ENCODE data around the gene NDUFB8. TPM values are rescaled to one million over a fixed set of nuclear protein-coding genes. Genes with fewer than 3 reads are reported as not detected.

Gene NDUFB8
- total and polyA plus RNA-seq, 4 experiments from 2014 or later = 141 to 613 (median 318) TPM

DNA sequence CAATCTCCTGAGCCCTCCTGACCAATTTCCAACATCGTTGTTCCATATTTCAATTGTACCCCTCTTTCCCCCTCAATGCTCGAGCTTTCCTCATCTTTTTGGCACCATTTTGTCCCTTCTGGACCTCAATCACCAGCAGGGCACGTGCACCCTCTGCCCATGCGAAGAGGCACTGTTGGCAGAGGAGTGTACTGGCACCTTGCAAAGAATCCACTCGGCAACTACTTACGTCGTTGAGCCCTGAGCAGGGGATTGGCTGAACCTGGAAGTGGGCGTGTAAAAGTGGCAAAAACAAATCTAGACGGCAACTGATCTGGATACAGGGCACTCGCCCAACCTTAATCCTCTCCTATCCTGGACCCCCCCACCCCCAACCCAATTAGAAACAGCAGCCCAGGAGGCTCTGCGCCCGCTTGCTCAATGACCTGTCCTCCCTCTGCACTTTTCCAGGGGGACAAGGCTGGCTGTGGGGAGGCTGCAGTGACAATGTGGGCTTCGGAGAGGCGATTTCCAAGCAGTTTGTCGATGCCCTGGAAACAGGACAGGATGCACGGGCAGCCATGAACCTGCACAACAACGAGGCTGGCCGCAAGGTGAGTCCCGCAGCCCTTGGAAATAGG, 48.1 kb downstream of the NDUFB8 start:
- Histone ChIP-seq H3K27ac (ENCODE audit: low read depth, low read length) (no peak overlapping the region), H3K4me3 (ENCODE audit: low read length in 2 of 2) (peak overlapping the region; percentile 49 to 82), H3K9me3 (ENCODE audit: control insufficient read depth in 1 of 2, low read length in 2 of 2) (no peaks in the 10 kb centered on the region), H3K27me3 (ENCODE audit: insufficient read depth, low read length) (peaks cover 18% of the 10 kb centered on the region), H3K36me3 (ENCODE audit: insufficient read depth, low read length) (no peaks in the 10 kb centered on the region), H3K4me1 (ENCODE audit: insufficient read depth, low read length) (peaks cover 12% of the 10 kb centered on the region)
- peaks cover 3 to 19% (median 10%) of the 10 kb centered on the region in 4 donors for H3K4me1 Mint-ChIP-seq
- H3K36me3 Mint-ChIP-seq = peaks cover 7 to 9% of the 10 kb centered on the region in 2 donors
- intact Hi-C loops (cut with micrococcal nuclease) = loop anchor here (1.0 kb wide), 2 partner anchors 27 to 37 kb away; no protein-coding TSS in a partner anchor
- peak overlapping the region in 2 of 7 donors; percentile 42 to 90 for H3K27ac Mint-ChIP-seq
- H3K9me3 Mint-ChIP-seq = no peaks in the 10 kb centered on the region
- peak overlapping the region; percentile 75 to 92 (median 86) for H3K4me3 Mint-ChIP-seq
- DNase-seq = peak; percentile 88 to 95 (median 91)
- ChIA-PET CTCF (ENCODE audit: partially characterized antibody) (interaction anchor here (0.8 to 6.6 kb wide), 20 partner anchors 7 to 198 kb away, joined by 3 to 101 read pairs (median 5); partner anchors contain the start of genes HIF1AN and WNT8B), POLR2A (ENCODE audit: partially characterized antibody) (interaction anchor here (1.1 to 3.0 kb wide), 5 partner anchors 13 to 54 kb away, joined by 4 to 23 read pairs (median 6); partner anchors contain the start of gene HIF1AN)
- H3K27me3 Mint-ChIP-seq = peaks cover 11 to 16% of the 10 kb centered on the region in 2 donors

GRCh38 chr10:100480002-100480401, 49.7 kb downstream of the NDUFB8 start:
- H3K36me3 ChIP-seq (ENCODE audit: insufficient read depth, low read length) = no peaks in the 10 kb centered on the region
- peaks cover 18% of the 10 kb centered on the region for H3K27me3 ChIP-seq (ENCODE audit: insufficient read depth, low read length)
- H3K4me1 ChIP-seq (ENCODE audit: insufficient read depth, low read length) = peaks cover 12% of the 10 kb centered on the region
- intact Hi-C loops (cut with micrococcal nuclease) = no loop called here
- ChIA-PET POLR2A (ENCODE audit: partially characterized antibody) (no interaction called here), CTCF (ENCODE audit: partially characterized antibody) (interaction anchor here (1.2 to 6.6 kb wide), 4 partner anchors 8 to 36 kb away, joined by 4 to 101 read pairs (median 76); no protein-coding TSS in a partner anchor)
- H3K27me3 Mint-ChIP-seq = peaks cover 11 to 16% of the 10 kb centered on the region in 2 donors
- no peak overlapping the region for H3K4me3 ChIP-seq (ENCODE audit: low read length in 2 of 2)
- H3K9me3 Mint-ChIP-seq = no peaks in the 10 kb centered on the region
- H3K27ac Mint-ChIP-seq = no peak overlapping the region
- H3K36me3 Mint-ChIP-seq = no peaks in the 10 kb centered on the region
- H3K4me3 Mint-ChIP-seq = peak overlapping the region in 1 of 8 donors; percentile 17
- H3K4me1 Mint-ChIP-seq = peaks cover 3 to 19% (median 10%) of the 10 kb centered on the region in 4 donors
- no peak for DNase-seq
- H3K27ac ChIP-seq (ENCODE audit: low read depth, low read length) = no peak overlapping the region
- no peaks in the 10 kb centered on the region for H3K9me3 ChIP-seq (ENCODE audit: control insufficient read depth in 1 of 2, low read length in 2 of 2)

DNA sequence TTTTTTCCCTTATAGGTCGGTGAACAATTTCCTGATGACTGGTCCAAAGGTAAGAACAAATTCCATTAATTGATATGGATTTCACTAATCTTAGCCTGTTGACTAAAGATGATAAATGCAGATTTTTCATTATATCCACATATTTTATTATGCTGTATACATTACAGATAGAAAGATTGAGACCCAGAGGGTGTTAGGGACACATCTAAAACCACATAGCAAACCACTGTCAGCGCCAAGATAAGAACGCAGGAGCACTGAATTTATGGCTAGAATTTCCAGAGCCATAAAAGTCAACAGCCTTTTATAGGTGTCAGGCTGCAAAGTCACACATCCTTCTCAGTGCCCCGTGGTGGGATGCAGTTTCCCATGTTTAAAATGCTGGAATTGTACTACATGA, 50.6 kb downstream of the NDUFB8 start:
- CTCF ChIA-PET (ENCODE audit: partially characterized antibody) = interaction anchor here (1.2 kb wide), 1 partner anchor 9 kb away, joined by 4 read pairs; no protein-coding TSS in a partner anchor
- peaks cover 12% of the 10 kb centered on the region for H3K4me1 ChIP-seq (ENCODE audit: insufficient read depth, low read length)
- no peaks in the 10 kb centered on the region for H3K36me3 Mint-ChIP-seq
- H3K4me3 Mint-ChIP-seq = no peak overlapping the region
- peaks cover 18% of the 10 kb centered on the region for H3K27me3 ChIP-seq (ENCODE audit: insufficient read depth, low read length)
- no peak overlapping the region for H3K27ac ChIP-seq (ENCODE audit: low read depth, low read length)
- no peaks in the 10 kb centered on the region for H3K9me3 Mint-ChIP-seq
- H3K4me3 ChIP-seq (ENCODE audit: low read length in 2 of 2) = no peak overlapping the region
- DNase-seq = no peak
- no peaks in the 10 kb centered on the region for H3K36me3 ChIP-seq (ENCODE audit: insufficient read depth, low read length)
- intact Hi-C loops (cut with micrococcal nuclease) = no loop called here
- H3K4me1 Mint-ChIP-seq = peaks cover 3 to 19% (median 10%) of the 10 kb centered on the region in 4 donors
- H3K27ac Mint-ChIP-seq = no peak overlapping the region
- POLR2A ChIA-PET (ENCODE audit: partially characterized antibody) = no interaction called here
- peaks cover 11 to 18% of the 10 kb centered on the region in 2 donors for H3K27me3 Mint-ChIP-seq
- no peaks in the 10 kb centered on the region for H3K9me3 ChIP-seq (ENCODE audit: control insufficient read depth in 1 of 2, low read length in 2 of 2)

GRCh38 chr10:100477970-100478369, 51.7 kb downstream of the NDUFB8 start:
- no peaks in the 10 kb centered on the region for H3K9me3 Mint-ChIP-seq
- CTCF ChIA-PET (ENCODE audit: partially characterized antibody) = no interaction called here
- peaks cover 3 to 15% (median 6%) of the 10 kb centered on the region in 4 donors for H3K4me1 Mint-ChIP-seq
- no peak overlapping the region for H3K4me3 ChIP-seq (ENCODE audit: low read length in 2 of 2)
- peaks cover 10% of the 10 kb centered on the region for H3K4me1 ChIP-seq (ENCODE audit: insufficient read depth, low read length)
- H3K4me3 Mint-ChIP-seq = no peak overlapping the region
- intact Hi-C loops (cut with micrococcal nuclease) = no loop called here
- no peaks in the 10 kb centered on the region for H3K36me3 ChIP-seq (ENCODE audit: insufficient read depth, low read length)
- no peaks in the 10 kb centered on the region for H3K36me3 Mint-ChIP-seq
- H3K27me3 Mint-ChIP-seq = peaks cover 11 to 18% of the 10 kb centered on the region in 2 donors
- H3K27ac ChIP-seq (ENCODE audit: low read depth, low read length) = no peak overlapping the region
- POLR2A ChIA-PET (ENCODE audit: partially characterized antibody) = no interaction called here
- peaks cover 18% of the 10 kb centered on the region for H3K27me3 ChIP-seq (ENCODE audit: insufficient read depth, low read length)
- no peaks in the 10 kb centered on the region for H3K9me3 ChIP-seq (ENCODE audit: control insufficient read depth in 1 of 2, low read length in 2 of 2)
- H3K27ac Mint-ChIP-seq = no peak overlapping the region
- no peak for DNase-seq

Other genes starting within 250 kb of the NDUFB8 start
- 10 to 100 TPM; 32.0 to 38.5 TPM for gene BLOC1S2, start 243.2 kb downstream of the NDUFB8 start, total RNA-seq
- gene BLOC1S2, start 243.2 kb downstream of the NDUFB8 start, polyA plus RNA-seq = 10 to 100 TPM; 66.8 to 77.8 TPM
- not detected for gene PKD2L1, start 199.6 kb downstream of the NDUFB8 start, total RNA-seq
- gene PKD2L1, start 199.6 kb downstream of the NDUFB8 start, polyA plus RNA-seq = not detected
- under 1 TPM; 0.61 to 1.00 TPM for gene SCD, start 182.6 kb downstream of the NDUFB8 start, total RNA-seq
- 1 to 10 TPM in 1 of 2 donors, under 1 TPM in 1; 0.77 to 1.4 TPM for gene SCD, start 182.6 kb downstream of the NDUFB8 start, polyA plus RNA-seq
- not detected for gene WNT8B, start 66.9 kb downstream of the NDUFB8 start, total RNA-seq
- gene WNT8B, start 66.9 kb downstream of the NDUFB8 start, polyA plus RNA-seq = not detected
- gene SEC31B, start 10.0 kb downstream of the NDUFB8 start, total RNA-seq = 10 to 100 TPM; 64.0 to 70.9 TPM
- 1 to 10 TPM in 1 of 2 donors, under 1 TPM in 1; 0.76 to 2.4 TPM for gene SEC31B, start 10.0 kb downstream of the NDUFB8 start, polyA plus RNA-seq
- 10 to 100 TPM; 69.6 to 69.8 TPM for gene HIF1AN, start 6.1 kb upstream of the NDUFB8 start, total RNA-seq
- gene HIF1AN, start 6.1 kb upstream of the NDUFB8 start, polyA plus RNA-seq = 10 to 100 TPM; 26.8 to 36.8 TPM
- gene PAX2, start 215.7 kb upstream of the NDUFB8 start, total RNA-seq = not detected
- gene PAX2, start 215.7 kb upstream of the NDUFB8 start, polyA plus RNA-seq = not detected